H9 (cell line): ENCODE results near the gene FAM151A. TPM values are rescaled to one million over a fixed set of nuclear protein-coding genes. Genes with fewer than 3 reads are reported as not detected.

ENCODE experiments used
- DNase-seq: peaks from one replicate; pipeline ENCODE4 v3.0.0-alpha.2; 2017
- H2AFZ ChIP-seq: one replicate; pipeline ENCODE4 v1.6.1; 2013; ENCODE audit warnings: mild to moderate bottlenecking, low read length, control low read depth, moderate library complexity
- H2AK5ac ChIP-seq: 2 replicates; pipeline ENCODE4 v1.6.1; 2013; ENCODE audit warnings: low read length, control low read depth, mixed read lengths; ENCODE audit not compliant: insufficient read length
- H2BK120ac ChIP-seq: one replicate; pipeline ENCODE4 v1.6.1; 2013; ENCODE audit warnings: low read depth, mild to moderate bottlenecking, low read length, control low read depth, inconsistent platforms; ENCODE audit not compliant: poor library complexity, severe bottlenecking
- H2BK12ac ChIP-seq: 2 replicates; pipeline ENCODE4 v1.6.1; 2013; ENCODE audit warnings: low read length, control low read depth, mixed read lengths, low read depth; ENCODE audit not compliant: insufficient read length
- H2BK15ac ChIP-seq: 2 replicates; pipeline ENCODE4 v1.6.1; 2013; ENCODE audit warnings: low read depth, low read length, control low read depth
- H2BK20ac ChIP-seq: one replicate; pipeline ENCODE4 v1.6.1; 2013; ENCODE audit warnings: low read depth, mild to moderate bottlenecking, low read length, control low read depth, inconsistent platforms; ENCODE audit not compliant: poor library complexity, severe bottlenecking
- H2BK5ac ChIP-seq: 2 replicates; pipeline ENCODE4 v1.6.1; 2013; ENCODE audit warnings: low read length, control low read depth, mixed read lengths; ENCODE audit not compliant: insufficient read length
- H3K14ac ChIP-seq: 2 replicates; pipeline ENCODE4 v1.6.1; 2013; ENCODE audit warnings: low read length, control low read depth; ENCODE audit not compliant: insufficient read depth
- H3K18ac ChIP-seq: 2 replicates; pipeline ENCODE4 v1.6.1; 2013; ENCODE audit warnings: low read depth, mild to moderate bottlenecking, mixed read lengths, low read length, control low read depth; ENCODE audit not compliant: insufficient read length
- H3K23ac ChIP-seq: 2 replicates; pipeline ENCODE4 v1.6.1; 2013; ENCODE audit warnings: low read length, control low read depth, mixed read lengths, low read depth; ENCODE audit not compliant: insufficient read length
- H3K23me2 ChIP-seq: 2 replicates; pipeline ENCODE4 v1.6.1; 2013; ENCODE audit warnings: low read depth, mild to moderate bottlenecking, mixed read lengths, low read length, control low read depth; ENCODE audit not compliant: insufficient read length, poor library complexity, severe bottlenecking
- H3K27ac ChIP-seq: 2 replicates; pipeline ENCODE4 v1.5.1; 2013; ENCODE audit warnings: low read length, control low read depth, mixed read lengths, low read depth; ENCODE audit not compliant: insufficient read length
- H3K27me3 ChIP-seq: 2 replicates; pipeline ENCODE4 v1.6.1; 2013; ENCODE audit warnings: low read length, control low read depth, inconsistent platforms; ENCODE audit not compliant: insufficient read depth
- H3K4ac ChIP-seq: 2 replicates; pipeline ENCODE4 v1.6.1; 2013; ENCODE audit warnings: low read depth, mild to moderate bottlenecking, control low read depth, inconsistent platforms, low read length, moderate library complexity
- H3K4me1 ChIP-seq: 2 replicates; pipeline ENCODE4 v1.6.1; 2013; ENCODE audit warnings: low read length, control low read depth, inconsistent platforms; ENCODE audit not compliant: insufficient read depth
- H3K4me2 ChIP-seq: 2 replicates; pipeline ENCODE4 v1.6.1; 2013; ENCODE audit warnings: low read length, control low read depth, mixed read lengths; ENCODE audit not compliant: insufficient read length, insufficient read depth
- H3K56ac ChIP-seq: 2 replicates; pipeline ENCODE4 v1.6.1; 2013; ENCODE audit warnings: low read depth, mild to moderate bottlenecking, mixed read lengths, low read length, control low read depth; ENCODE audit not compliant: insufficient read length
- H3K79me1 ChIP-seq: 2 replicates; pipeline ENCODE4 v1.6.1; 2013; ENCODE audit warnings: low read depth, mild to moderate bottlenecking, moderate library complexity, low read length, control low read depth, inconsistent platforms; ENCODE audit not compliant: insufficient read depth, poor library complexity, severe bottlenecking
- H3K79me2 ChIP-seq: 2 replicates; pipeline ENCODE4 v1.6.1; 2013; ENCODE audit warnings: low read length, control low read depth, inconsistent platforms; ENCODE audit not compliant: insufficient read depth
- H3K9ac ChIP-seq: 2 replicates; pipeline ENCODE4 v1.6.1; 2013; ENCODE audit warnings: low read length, control low read depth, mixed read lengths; ENCODE audit not compliant: insufficient read length; ENCODE audit errors: extremely low read depth
- H3K9me3 ChIP-seq: one replicate; pipeline ENCODE4 v1.6.1; 2013; ENCODE audit warnings: low read depth, low read length, inconsistent platforms; ENCODE audit not compliant: control insufficient read depth
- H3T11ph ChIP-seq: one replicate; pipeline ENCODE4 v1.6.1; 2013; ENCODE audit warnings: mild to moderate bottlenecking, low read length, control low read depth, inconsistent platforms
- H4K20me1 ChIP-seq: one replicate; pipeline ENCODE4 v1.6.1; 2013; ENCODE audit not compliant: control insufficient read depth, insufficient read length, insufficient read depth
- H4K5ac ChIP-seq: 2 replicates; pipeline ENCODE4 v1.6.1; 2013; ENCODE audit warnings: low read depth, mild to moderate bottlenecking, mixed read lengths, low read length, control low read depth; ENCODE audit not compliant: insufficient read length
- H4K8ac ChIP-seq: replicated peaks from 2 replicates; pipeline ENCODE4 v1.6.1; 2013; ENCODE audit warnings: low read length, control low read depth, mixed read lengths, low read depth; ENCODE audit not compliant: insufficient read length
- H4K91ac ChIP-seq: 2 replicates; pipeline ENCODE4 v1.6.1; 2013; ENCODE audit warnings: low read depth, mild to moderate bottlenecking, moderate library complexity, mixed read lengths, low read length, control low read depth; ENCODE audit not compliant: insufficient read length
- H3K27ac Mint-ChIP-seq, 3 experiments: 2 replicates in 2 of 3; 3 replicates in 1 of 3; pipeline ENCODE4 v1.8.0; 2020 to 2021; ENCODE audit warnings: mixed read lengths in 3 of 3, mild to moderate bottlenecking in 1 of 3, moderate library complexity in 1 of 3
- H3K27me3 Mint-ChIP-seq: 2 replicates; pipeline ENCODE4 v1.8.0; 2021; ENCODE audit warnings: low read depth, mild to moderate bottlenecking, moderate library complexity, mixed read lengths
- H3K36me3 Mint-ChIP-seq, 3 experiments: 2 replicates in 2 of 3; 3 replicates in 1 of 3; pipeline ENCODE4 v1.8.0; 2020 to 2021; ENCODE audit warnings: low read depth in 3 of 3, mixed read lengths in 3 of 3; ENCODE audit not compliant: insufficient read depth in 1 of 3
- H3K4me1 Mint-ChIP-seq, 2 experiments: 2 replicates each; pipeline ENCODE4 v1.8.0; 2020; ENCODE audit warnings: mixed read lengths in 2 of 2
- H3K4me3 Mint-ChIP-seq, 2 experiments: 2 replicates in 1 of 2; 3 replicates in 1 of 2; pipeline ENCODE4 v1.8.0; 2020 to 2021; ENCODE audit warnings: mild to moderate bottlenecking in 2 of 2, mixed read lengths in 2 of 2, moderate library complexity in 1 of 2
- H3K9me3 Mint-ChIP-seq, 2 experiments: 2 replicates in 1 of 2; 3 replicates in 1 of 2; pipeline ENCODE4 v1.8.0; 2020; ENCODE audit warnings: mild to moderate bottlenecking in 2 of 2, mixed read lengths in 2 of 2, moderate library complexity in 1 of 2
- CTCF ChIP-seq: fragments of 200-600 bp; sonication (generic); conservative IDR thresholded peaks from 3 replicates; pipeline ENCODE4 v1.8.0; 2021; ENCODE audit warnings: antibody characterized with exemption, mild to moderate bottlenecking
- WGBS: extraction: QIAGEN DNeasy Blood & Tissue Kit; methylation state at CpG from one replicate; pipeline ENCODE4 v1.1.7; 2013; ENCODE audit warnings: missing lambda C conversion rate, low lambda C conversion rate, mixed read lengths; ENCODE audit not compliant: insufficient read length; ENCODE audit errors: extremely low coverage; 5-methylcytosine and 5-hydroxymethylcytosine counted together
- total RNA-seq: library from RNA; stranded (reverse); gene quantifications from 2 replicates; pipeline ENCODE4 v1.2.1, GENCODE V29; 2021

The FAM151A gene
- total RNA-seq, 1 experiment from 2014 or later: not detected

GRCh38 chr1:54611621-54612020, 11.7 kb downstream of the FAM151A start:
- TF ChIP-seq CTCF: no peak
- Histone ChIP-seq H3K4ac (no peak overlapping the region; the same call in none of the 2 replicates), H2BK120ac (no peak overlapping the region), H3K9me3 (no peaks in the 10 kb centered on the region), H4K5ac (no peak overlapping the region), H3K56ac (no peak overlapping the region), H3T11ph (no peak overlapping the region), H3K23me2 (no peaks in the 10 kb centered on the region), H3K23ac (no peak overlapping the region), H2AFZ (no peak overlapping the region), H2BK12ac (peak overlapping the region; percentile 63), H2BK5ac (no peak overlapping the region), H2AK5ac (peak overlapping the region; percentile 6), H2BK20ac (no peak overlapping the region), H3K9ac (no peak overlapping the region), H4K91ac (no peak overlapping the region), H4K8ac (no peak overlapping the region), H4K20me1 (no peaks in the 10 kb centered on the region), H3K18ac (peak overlapping the region; percentile 78), H3K79me1 (no peaks in the 10 kb centered on the region), H3K27me3 (no peaks in the 10 kb centered on the region), H3K27ac (no peak overlapping the region), H2BK15ac (no peak overlapping the region; the same call in 1 of the 2 replicates), H3K79me2 (no peaks in the 10 kb centered on the region), H3K4me2 (no peak overlapping the region), H3K14ac (peak overlapping the region; percentile 21), H3K4me1 (no peaks in the 10 kb centered on the region; the same call in 1 of the 2 replicates)
- Mint-ChIP-seq H3K9me3 (no peaks in the 10 kb centered on the region; a peak in 1 of 5 replicates), H3K4me3 (no peak overlapping the region), H3K36me3 (no peaks in the 10 kb centered on the region; a peak in 1 of 7 replicates), H3K27me3 (peaks cover 2% of the 10 kb centered on the region; the same call in 1 of the 2 replicates), H3K27ac (peak overlapping the region; percentile 77 to 91 (median 87); a peak in 5 of 7 replicates), H3K4me1 (peaks cover 26 to 43% of the 10 kb centered on the region in 2 experiments)
- WGBS: no CpG with 5 or more reads among the region's 8 CpGs
- DNase-seq: no peak
